SH-SY5Y (cell line): Measurements from ENCODE around the gene FXYD7.

Experiments used
- GATA2 ChIP-seq: IDR thresholded peaks from 2 replicates; pipeline ENCODE4 v1.6.1; 2011; ENCODE audit warnings: mild to moderate bottlenecking, low read depth, low read length
- GATA3 ChIP-seq: IDR thresholded peaks from 2 replicates; pipeline ENCODE4 v1.6.1; 2011; ENCODE audit warnings: low read depth, mild to moderate bottlenecking, low read length, moderate library complexity

DNA sequence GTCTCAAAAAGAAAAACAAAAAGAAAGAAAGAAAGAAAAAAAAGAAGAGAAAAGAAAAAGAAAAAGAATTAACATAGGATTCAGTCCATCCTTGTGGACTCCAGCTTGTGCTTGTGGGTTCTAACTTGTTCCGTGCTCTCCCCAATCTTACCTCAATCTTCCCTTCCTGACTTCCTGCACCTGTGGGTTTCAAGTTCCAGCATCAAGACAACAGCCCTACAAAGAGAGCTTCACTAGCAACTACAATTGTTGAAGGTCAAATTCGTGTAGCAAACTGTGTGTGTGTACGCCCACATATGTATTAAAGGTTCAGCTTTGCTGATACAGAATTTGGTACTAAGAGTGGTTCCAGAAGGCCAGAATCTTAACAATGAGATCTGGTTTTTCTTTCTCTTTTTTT is 36.8 kb downstream of the FXYD7 start:
- no peak for TF ChIP-seq GATA2
- TF ChIP-seq GATA3: no peak
